GM06990 (cell line): Measurements from ENCODE around the gene PPP6R1.

ENCODE experiments used
- DNase-seq: peaks from one replicate; pipeline ENCODE4 v3.0.0-alpha.2; 2011; ENCODE audit not compliant: insufficient read length; ENCODE audit errors: extremely low read depth
- H3K27me3 ChIP-seq: replicated peaks from 2 replicates; pipeline ENCODE4 v1.6.0; 2011; ENCODE audit warnings: low read length; ENCODE audit not compliant: control insufficient read depth, insufficient read depth
- H3K36me3 ChIP-seq: 2 replicates; pipeline ENCODE4 v1.5.1; 2011; ENCODE audit warnings: low read length; ENCODE audit not compliant: control insufficient read depth, insufficient read depth
- H3K4me3 ChIP-seq: replicated peaks from 2 replicates; pipeline ENCODE4 v1.5.1; 2011; ENCODE audit warnings: low read depth, mild to moderate bottlenecking, control low read depth, low read length
- TF ChIP-seq, protein P1 (sequence below): IDR thresholded peaks from 2 replicates; pipeline ENCODE4 v1.5.1; 2011; ENCODE audit warnings: low read length, control low read depth, mild to moderate bottlenecking, inconsistent platforms; ENCODE audit not compliant: insufficient read depth, poor library complexity, severe bottlenecking

Gene PPP6R1

GRCh38 chr19:55238030-55238429, 20.8 kb downstream of the PPP6R1 start:
- H3K27me3 ChIP-seq, result no peaks in the 10 kb centered on the region
- no peak overlapping the region for H3K4me3 ChIP-seq
- no peak for DNase-seq
- TF ChIP-seq, protein P1, sequence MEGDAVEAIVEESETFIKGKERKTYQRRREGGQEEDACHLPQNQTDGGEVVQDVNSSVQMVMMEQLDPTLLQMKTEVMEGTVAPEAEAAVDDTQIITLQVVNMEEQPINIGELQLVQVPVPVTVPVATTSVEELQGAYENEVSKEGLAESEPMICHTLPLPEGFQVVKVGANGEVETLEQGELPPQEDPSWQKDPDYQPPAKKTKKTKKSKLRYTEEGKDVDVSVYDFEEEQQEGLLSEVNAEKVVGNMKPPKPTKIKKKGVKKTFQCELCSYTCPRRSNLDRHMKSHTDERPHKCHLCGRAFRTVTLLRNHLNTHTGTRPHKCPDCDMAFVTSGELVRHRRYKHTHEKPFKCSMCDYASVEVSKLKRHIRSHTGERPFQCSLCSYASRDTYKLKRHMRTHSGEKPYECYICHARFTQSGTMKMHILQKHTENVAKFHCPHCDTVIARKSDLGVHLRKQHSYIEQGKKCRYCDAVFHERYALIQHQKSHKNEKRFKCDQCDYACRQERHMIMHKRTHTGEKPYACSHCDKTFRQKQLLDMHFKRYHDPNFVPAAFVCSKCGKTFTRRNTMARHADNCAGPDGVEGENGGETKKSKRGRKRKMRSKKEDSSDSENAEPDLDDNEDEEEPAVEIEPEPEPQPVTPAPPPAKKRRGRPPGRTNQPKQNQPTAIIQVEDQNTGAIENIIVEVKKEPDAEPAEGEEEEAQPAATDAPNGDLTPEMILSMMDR, result no peak
- peaks cover 60% of the 10 kb centered on the region for H3K36me3 ChIP-seq

GRCh38 chr19:55232986-55233385, 25.8 kb downstream of the PPP6R1 start:
- Histone ChIP-seq H3K27me3 (no peaks in the 10 kb centered on the region), H3K36me3 (peaks cover 55% of the 10 kb centered on the region), H3K4me3 (no peak overlapping the region)
- DNase-seq, result no peak
- TF ChIP-seq, protein P1, result no peak

DNA sequence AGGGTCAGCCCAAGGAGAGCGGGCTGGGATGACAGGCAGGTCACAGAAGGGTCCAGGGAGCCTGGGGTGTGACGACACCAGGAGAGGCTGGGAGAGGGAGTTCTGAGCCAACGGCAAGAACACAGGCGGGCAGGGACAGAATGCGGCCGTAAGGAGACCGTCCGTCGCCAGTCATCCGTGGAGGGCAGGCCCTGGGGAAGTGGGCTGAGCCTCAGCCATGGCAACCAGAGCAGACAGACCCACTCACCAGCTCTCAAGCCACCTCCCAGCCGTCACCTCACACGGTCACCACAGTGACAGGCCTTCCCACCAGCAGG, 26.6 kb downstream of the PPP6R1 start:
- Histone ChIP-seq H3K4me3 (no peak overlapping the region), H3K27me3 (no peaks in the 10 kb centered on the region), H3K36me3 (peaks cover 56% of the 10 kb centered on the region)
- TF ChIP-seq, protein P1, result no peak
- no peak for DNase-seq

GRCh38 chr19:55231391-55232285, 27.2 kb downstream of the PPP6R1 start:
- H3K4me3 ChIP-seq, result no peak overlapping the region
- H3K27me3 ChIP-seq, result no peaks in the 10 kb centered on the region
- peaks cover 55% of the 10 kb centered on the region for H3K36me3 ChIP-seq
- TF ChIP-seq, protein P1, result no peak
- no peak for DNase-seq

- Histone ChIP-seq H3K4me3 (no peak overlapping the region), H3K27me3 (no peaks in the 10 kb centered on the region), H3K36me3 (peaks cover 54% of the 10 kb centered on the region)
- TF ChIP-seq, protein P1, result no peak
- DNase-seq, result no peak
These were observed 28.0 kb downstream of the PPP6R1 start for GRCh38 chr19:55230780-55231179.

GRCh38 chr19:55230329-55230728, 28.5 kb downstream of the PPP6R1 start:
- no peak overlapping the region for H3K4me3 ChIP-seq
- DNase-seq, result no peak
- TF ChIP-seq, protein P1, result no peak
- no peaks in the 10 kb centered on the region for H3K27me3 ChIP-seq
- H3K36me3 ChIP-seq, result peaks cover 55% of the 10 kb centered on the region
